Measurements from ENCODE around the gene THSD7A.

Gene THSD7A

DNA sequence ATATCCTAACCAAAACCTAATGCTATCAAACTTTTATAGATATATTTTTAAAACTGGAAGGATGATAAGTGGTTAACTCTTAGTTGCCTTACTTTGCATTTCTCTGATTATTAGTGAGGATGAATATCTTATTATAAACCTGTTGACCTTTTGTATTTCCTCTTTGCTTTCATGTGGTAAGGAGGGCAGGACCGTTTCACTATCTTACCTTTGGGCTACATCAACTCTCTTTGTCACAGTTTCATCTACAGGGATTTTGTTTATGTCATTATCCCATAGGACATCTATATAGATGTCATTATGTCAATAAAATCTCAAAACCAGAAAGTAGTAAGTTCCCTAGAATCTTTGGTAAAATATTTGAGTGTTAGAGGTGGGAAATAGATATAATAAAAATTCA lies 219.3 kb downstream of the THSD7A start:
- Histone ChIP-seq H3K4me1 (ENCODE audit: low read length) (no peaks in the 10 kb centered on the region), H3K4me2 (ENCODE audit: low read depth, low read length) (no peak overlapping the region), H3K9me3 (replicated peaks; ENCODE audit: insufficient read depth, low read length) (no peaks in the 10 kb centered on the region), H3K4me3 (ENCODE audit: low read length) (no peak overlapping the region), H4K20me1 (ENCODE audit: insufficient read depth, low read length) (no peaks in the 10 kb centered on the region), H3K9me2 (replicated peaks; ENCODE audit: insufficient read depth, low read length) (no peaks in the 10 kb centered on the region), H3K36me3 (replicated peaks; ENCODE audit: insufficient read depth, low read length) (no peaks in the 10 kb centered on the region), H3K9ac (ENCODE audit: low read length) (no peak overlapping the region), H3K27ac (ENCODE audit: low read length) (no peak overlapping the region), H3K27me3 (replicated peaks; ENCODE audit: insufficient read depth, low read length) (no peaks in the 10 kb centered on the region), H3F3A (ENCODE audit: insufficient read depth, low read length) (no peaks in the 10 kb centered on the region), H3K79me2 (ENCODE audit: low read length) (no peaks in the 10 kb centered on the region), H2AFZ (ENCODE audit: low read length) (no peak overlapping the region)
- peak; percentile 14 for DNase-seq
- TF ChIP-seq EZH2 (optimal IDR thresholded peaks at IDR 0.05; ENCODE audit: low read depth, low read length) (no peak), EZH2phosphoT487 (IDR thresholded peaks at IDR 0.05; ENCODE audit: low read length) (no peak)
- TF ChIP-seq, protein P1, sequence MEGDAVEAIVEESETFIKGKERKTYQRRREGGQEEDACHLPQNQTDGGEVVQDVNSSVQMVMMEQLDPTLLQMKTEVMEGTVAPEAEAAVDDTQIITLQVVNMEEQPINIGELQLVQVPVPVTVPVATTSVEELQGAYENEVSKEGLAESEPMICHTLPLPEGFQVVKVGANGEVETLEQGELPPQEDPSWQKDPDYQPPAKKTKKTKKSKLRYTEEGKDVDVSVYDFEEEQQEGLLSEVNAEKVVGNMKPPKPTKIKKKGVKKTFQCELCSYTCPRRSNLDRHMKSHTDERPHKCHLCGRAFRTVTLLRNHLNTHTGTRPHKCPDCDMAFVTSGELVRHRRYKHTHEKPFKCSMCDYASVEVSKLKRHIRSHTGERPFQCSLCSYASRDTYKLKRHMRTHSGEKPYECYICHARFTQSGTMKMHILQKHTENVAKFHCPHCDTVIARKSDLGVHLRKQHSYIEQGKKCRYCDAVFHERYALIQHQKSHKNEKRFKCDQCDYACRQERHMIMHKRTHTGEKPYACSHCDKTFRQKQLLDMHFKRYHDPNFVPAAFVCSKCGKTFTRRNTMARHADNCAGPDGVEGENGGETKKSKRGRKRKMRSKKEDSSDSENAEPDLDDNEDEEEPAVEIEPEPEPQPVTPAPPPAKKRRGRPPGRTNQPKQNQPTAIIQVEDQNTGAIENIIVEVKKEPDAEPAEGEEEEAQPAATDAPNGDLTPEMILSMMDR (IDR thresholded peaks at IDR 0.05; ENCODE audit: low read length) = no peak

DNA sequence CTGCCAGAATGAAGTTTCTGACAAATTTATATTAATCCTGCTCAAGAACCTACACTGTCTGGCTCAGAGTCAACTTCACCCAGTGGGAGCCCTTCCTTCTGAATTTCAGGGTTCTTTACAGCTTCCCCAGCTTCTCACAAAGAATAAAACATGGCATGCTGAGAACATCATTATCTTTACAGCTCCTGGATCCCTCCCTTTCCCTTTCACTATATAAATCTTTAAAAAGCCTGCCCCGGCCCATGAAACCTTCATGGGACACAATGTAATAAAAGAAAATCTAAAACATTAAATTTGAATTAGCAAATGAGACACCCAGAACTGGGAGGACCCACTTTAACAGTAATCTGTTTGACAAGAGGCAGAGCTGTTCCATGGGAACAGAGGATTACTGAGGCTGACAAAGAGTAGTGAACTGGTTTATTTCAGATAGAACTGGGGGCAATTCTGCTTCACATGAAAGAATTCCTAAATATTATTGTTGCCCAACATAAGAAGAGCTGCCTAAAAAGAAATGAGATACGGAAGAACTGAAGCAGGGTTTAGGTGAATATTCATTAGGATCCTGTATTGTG lies 222.8 kb downstream of the THSD7A start:
- Histone ChIP-seq H2AFZ (ENCODE audit: low read length) (no peak overlapping the region), H3K9ac (ENCODE audit: low read length) (no peak overlapping the region), H3K4me3 (ENCODE audit: low read length) (no peak overlapping the region), H3K4me1 (ENCODE audit: low read length) (no peaks in the 10 kb centered on the region), H3K79me2 (ENCODE audit: low read length) (no peaks in the 10 kb centered on the region), H3K36me3 (replicated peaks; ENCODE audit: insufficient read depth, low read length) (no peaks in the 10 kb centered on the region), H3K9me2 (replicated peaks; ENCODE audit: insufficient read depth, low read length) (no peaks in the 10 kb centered on the region), H4K20me1 (ENCODE audit: insufficient read depth, low read length) (no peaks in the 10 kb centered on the region), H3K27me3 (replicated peaks; ENCODE audit: insufficient read depth, low read length) (no peaks in the 10 kb centered on the region), H3K4me2 (ENCODE audit: low read depth, low read length) (no peak overlapping the region), H3F3A (ENCODE audit: insufficient read depth, low read length) (no peaks in the 10 kb centered on the region), H3K9me3 (replicated peaks; ENCODE audit: insufficient read depth, low read length) (no peaks in the 10 kb centered on the region), H3K27ac (ENCODE audit: low read length) (no peak overlapping the region)
- TF ChIP-seq EZH2 (optimal IDR thresholded peaks at IDR 0.05; ENCODE audit: low read depth, low read length) = no peak
- TF ChIP-seq, protein P1 (IDR thresholded peaks at IDR 0.05; ENCODE audit: low read length) = no peak
- TF ChIP-seq EZH2phosphoT487 (IDR thresholded peaks at IDR 0.05; ENCODE audit: low read length) = no peak
- DNase-seq = no peak

DNA sequence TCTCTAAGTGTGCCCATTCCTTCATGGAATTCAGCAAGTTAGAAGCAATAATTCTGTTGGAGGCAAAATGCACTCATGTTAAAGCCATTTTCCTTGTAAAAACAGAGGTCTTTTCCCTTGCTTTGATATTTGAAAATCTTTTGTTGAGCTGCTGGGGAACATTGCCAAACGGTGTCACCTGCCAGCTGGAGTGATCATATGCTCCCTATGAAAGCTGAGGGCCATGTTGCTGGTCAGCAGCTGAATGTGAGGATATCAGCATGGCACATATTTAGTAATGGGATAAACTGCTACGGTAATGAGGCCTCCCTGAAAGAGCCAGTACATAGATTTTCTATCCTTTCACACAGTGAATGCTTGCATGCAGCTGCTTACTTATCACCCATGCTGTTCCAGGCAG lies 224.3 kb downstream of the THSD7A start:
- Histone ChIP-seq H3K79me2 (ENCODE audit: low read length) (no peaks in the 10 kb centered on the region), H4K20me1 (ENCODE audit: insufficient read depth, low read length) (no peaks in the 10 kb centered on the region), H3K9me2 (replicated peaks; ENCODE audit: insufficient read depth, low read length) (no peaks in the 10 kb centered on the region), H3K4me3 (ENCODE audit: low read length) (no peak overlapping the region), H3K9me3 (replicated peaks; ENCODE audit: insufficient read depth, low read length) (no peaks in the 10 kb centered on the region), H3K9ac (ENCODE audit: low read length) (no peak overlapping the region), H3K4me2 (ENCODE audit: low read depth, low read length) (no peak overlapping the region), H3F3A (ENCODE audit: insufficient read depth, low read length) (no peaks in the 10 kb centered on the region), H2AFZ (ENCODE audit: low read length) (no peak overlapping the region), H3K36me3 (replicated peaks; ENCODE audit: insufficient read depth, low read length) (no peaks in the 10 kb centered on the region), H3K27ac (ENCODE audit: low read length) (no peak overlapping the region), H3K4me1 (ENCODE audit: low read length) (no peaks in the 10 kb centered on the region), H3K27me3 (replicated peaks; ENCODE audit: insufficient read depth, low read length) (no peaks in the 10 kb centered on the region)
- TF ChIP-seq EZH2phosphoT487 (IDR thresholded peaks at IDR 0.05; ENCODE audit: low read length) = no peak
- no peak for TF ChIP-seq EZH2 (optimal IDR thresholded peaks at IDR 0.05; ENCODE audit: low read depth, low read length)
- TF ChIP-seq, protein P1 (IDR thresholded peaks at IDR 0.05; ENCODE audit: low read length) = no peak
- DNase-seq = no peak
